Endothelial cell of umbilical vein (primary cell): ENCODE data around the gene PDZD4. TPM values are rescaled to one million over a fixed set of nuclear protein-coding genes. Genes with fewer than 3 reads are reported as not detected.

ENCODE experiments used
- BruUV-seq: library from RNA; stranded (reverse); fragments of 400-500 nt; replicated peaks from 2 replicates; lab custom pipeline; 2021; lab: Mats Ljungman, UMichigan
- CTCF ChIA-PET: fragments of 300-600, 350-600 bp; sonication (Branson Sonifier 250); formaldehyde crosslinking; loops from one replicate; lab custom pipeline; 2021; ENCODE audit warnings: antibody characterized with exemption, inconsistent platforms; lab: Charles Lee
- POLR2A ChIA-PET: fragments of 300-600, 350-600 bp; sonication (Branson Sonifier 250); formaldehyde crosslinking; loops from one replicate; lab custom pipeline; 2021; ENCODE audit warnings: antibody characterized with exemption, inconsistent platforms; lab: Charles Lee
- DNase-seq: peaks from one replicate; pipeline ENCODE4 v3.0.0-alpha.2; 2011; ENCODE audit warnings: low read depth, low spot score
- FAIRE-seq: peaks from 2 replicates; lab custom pipeline; 2011; peaks lifted over from hg19 to GRCh38; lab: Jason Lieb, UNC
- H2AFZ ChIP-seq: 2 replicates; pipeline ENCODE4 v1.6.0; 2012; ENCODE audit warnings: low read depth, low read length, control low read depth, inconsistent platforms
- H3K27ac ChIP-seq: 2 replicates; pipeline ENCODE4 v1.5.1; 2011; ENCODE audit warnings: low read depth, mild to moderate bottlenecking, control low read depth, low read length, moderate library complexity; ENCODE audit not compliant: insufficient read depth
- H3K27me3 ChIP-seq, 2 experiments: 2 replicates each; pipeline versions ENCODE4 v1.6.0 to v1.6.1; 2011; ENCODE audit warnings: low read length in 2 of 2, mixed read lengths in 1 of 2; ENCODE audit not compliant: control insufficient read depth in 2 of 2, insufficient read depth in 2 of 2
- H3K36me3 ChIP-seq, 2 experiments: 2 replicates in 1 of 2; 3 replicates in 1 of 2; pipeline ENCODE4 v1.5.1; 2011; ENCODE audit warnings: low read length in 2 of 2, mild to moderate bottlenecking in 1 of 2, moderate library complexity in 1 of 2; ENCODE audit not compliant: control insufficient read depth in 2 of 2, insufficient read depth in 2 of 2; ENCODE audit errors: extremely low read depth in 1 of 2
- H3K4me1 ChIP-seq: 3 replicates; pipeline ENCODE4 v1.5.1; 2011; ENCODE audit warnings: mild to moderate bottlenecking, low read length; ENCODE audit not compliant: control insufficient read depth, insufficient read depth; ENCODE audit errors: extremely low read depth
- H3K4me2 ChIP-seq: 2 replicates; pipeline ENCODE4 v1.6.1; 2011; ENCODE audit warnings: low read length, control low read depth, mixed read lengths; ENCODE audit not compliant: insufficient read depth
- H3K4me3 ChIP-seq, 3 experiments: fragments of 200-600 bp in 1 of 3; sonication (generic), shearing (Covaris generic) in 1 of 3; replicated peaks in 1 of 3; 2 replicates each; pipeline ENCODE4 v1.5.1; 2011 to 2016; ENCODE audit warnings: control low read depth in 3 of 3, low read length in 3 of 3, mild to moderate bottlenecking in 2 of 3, inconsistent platforms in 1 of 3, low read depth in 1 of 3, moderate library complexity in 1 of 3; ENCODE audit not compliant: insufficient read depth in 1 of 3
- H3K79me2 ChIP-seq: 2 replicates; pipeline ENCODE4 v1.6.0; 2012; ENCODE audit warnings: low read length, inconsistent platforms; ENCODE audit not compliant: control insufficient read depth, insufficient read depth
- H3K9ac ChIP-seq: replicated peaks from 2 replicates; pipeline ENCODE3; 2011; ENCODE audit warnings: low read length, control low read depth; ENCODE audit not compliant: insufficient read depth; ENCODE audit errors: extremely low read depth
- H3K9me1 ChIP-seq: replicated peaks from 3 replicates; pipeline ENCODE4 v1.6.0; 2011; ENCODE audit warnings: mild to moderate bottlenecking, low read length; ENCODE audit not compliant: control insufficient read depth, insufficient read depth; ENCODE audit errors: extremely low read depth
- H3K9me3 ChIP-seq: replicated peaks from 2 replicates; pipeline ENCODE4 v1.5.1; 2012; ENCODE audit warnings: low read length, inconsistent platforms; ENCODE audit not compliant: control insufficient read depth, insufficient read depth
- H4K20me1 ChIP-seq: replicated peaks from 2 replicates; pipeline ENCODE3; 2011; ENCODE audit warnings: mild to moderate bottlenecking, low read length; ENCODE audit not compliant: control insufficient read depth, insufficient read depth; ENCODE audit errors: extremely low read depth
- EZH2 ChIP-seq: IDR thresholded peaks from 2 replicates; pipeline ENCODE4 v1.6.1; 2012; ENCODE audit warnings: borderline replicate concordance, low read depth, mild to moderate bottlenecking, moderate library complexity, low read length, inconsistent platforms; ENCODE audit not compliant: severe bottlenecking
- FOS ChIP-seq: IDR thresholded peaks from 2 replicates; pipeline ENCODE4 v1.6.1; 2011; ENCODE audit warnings: mild to moderate bottlenecking, low read length, moderate library complexity, borderline replicate concordance; ENCODE audit not compliant: insufficient read depth
- GATA2 ChIP-seq: IDR thresholded peaks from 2 replicates; pipeline ENCODE4 v1.7.0; 2011; ENCODE audit warnings: low read depth, mild to moderate bottlenecking, moderate library complexity, mixed read lengths, low read length; ENCODE audit not compliant: insufficient read length, insufficient read depth
- JUN ChIP-seq: IDR thresholded peaks from 2 replicates; pipeline ENCODE4 v1.6.1; 2011; ENCODE audit warnings: borderline replicate concordance, low read depth; ENCODE audit not compliant: insufficient read length, insufficient read depth
- MYC ChIP-seq: IDR thresholded peaks from one replicate; pipeline ENCODE4 v1.6.1; 2011; ENCODE audit warnings: mild to moderate bottlenecking, low read depth, low read length
- POLR2A ChIP-seq: IDR thresholded peaks from 2 replicates; pipeline ENCODE4 v1.6.1; 2012; ENCODE audit warnings: low read depth, mild to moderate bottlenecking, control low read depth, low read length
- POLR2AphosphoS5 ChIP-seq: IDR thresholded peaks from 2 replicates; pipeline ENCODE4 v1.6.1; 2012; ENCODE audit warnings: low read depth, mild to moderate bottlenecking, control low read depth, low read length, moderate library complexity; ENCODE audit not compliant: insufficient read depth
- dilution Hi-C: fragments of 300-500 bp; cut with MboI; formaldehyde crosslinking; loops from one replicate; pipeline ENCODE4 v1.15.0; 2019; ENCODE audit warnings: low sequenced_read_pairs; ENCODE audit not compliant: extremely low pct_ligation_motif_present
- intact Hi-C: fragments of 100-400 bp; cut with micrococcal nuclease; formaldehyde crosslinking; loops from one replicate; pipeline ENCODE4 v1.10.0; 2022
- polyA plus RNA-seq, 4 experiments: library from polyadenylated mRNA; depleted of rRNA in 3 of 4; stranded (reverse) in 3 of 4; unstranded in 1 of 4; fragments of >200 nt; gene quantifications; 2 replicates each; pipeline versions ENCODE4 v1.2.1 to v1.2.3, GENCODE V29; 2011 to 2012; ENCODE audit warnings: missing spikeins in 1 of 4
- total RNA-seq: library from RNA; stranded (reverse); gene quantifications from 2 replicates; pipeline ENCODE4 v1.2.3, GENCODE V29; 2021
- TF ChIP-seq, protein P1 (sequence below), 2 donors: IDR thresholded peaks; 1 replicate in 1 of 2; 2 replicates in 1 of 2; pipeline ENCODE4 v1.5.1; 2011; ENCODE audit warnings: low read length in 2 of 2, mild to moderate bottlenecking in 2 of 2, moderate library complexity in 2 of 2, control low read depth in 1 of 2, inconsistent platforms in 1 of 2, low read depth in 1 of 2; ENCODE audit not compliant: insufficient read depth in 1 of 2; ENCODE audit errors: extremely low read depth in 1 of 2
- TF ChIP-seq, protein P2 (sequence below): IDR thresholded peaks from 2 replicates; pipeline ENCODE4 v1.6.1; 2011; ENCODE audit not compliant: insufficient read depth, insufficient read length

The PDZD4 gene
- total and polyA plus RNA-seq, 2 donors (not counting 3 experiments of a cell fraction or from before 2014, with no cell fraction given) = 0.07 to 0.09 TPM

DNA sequence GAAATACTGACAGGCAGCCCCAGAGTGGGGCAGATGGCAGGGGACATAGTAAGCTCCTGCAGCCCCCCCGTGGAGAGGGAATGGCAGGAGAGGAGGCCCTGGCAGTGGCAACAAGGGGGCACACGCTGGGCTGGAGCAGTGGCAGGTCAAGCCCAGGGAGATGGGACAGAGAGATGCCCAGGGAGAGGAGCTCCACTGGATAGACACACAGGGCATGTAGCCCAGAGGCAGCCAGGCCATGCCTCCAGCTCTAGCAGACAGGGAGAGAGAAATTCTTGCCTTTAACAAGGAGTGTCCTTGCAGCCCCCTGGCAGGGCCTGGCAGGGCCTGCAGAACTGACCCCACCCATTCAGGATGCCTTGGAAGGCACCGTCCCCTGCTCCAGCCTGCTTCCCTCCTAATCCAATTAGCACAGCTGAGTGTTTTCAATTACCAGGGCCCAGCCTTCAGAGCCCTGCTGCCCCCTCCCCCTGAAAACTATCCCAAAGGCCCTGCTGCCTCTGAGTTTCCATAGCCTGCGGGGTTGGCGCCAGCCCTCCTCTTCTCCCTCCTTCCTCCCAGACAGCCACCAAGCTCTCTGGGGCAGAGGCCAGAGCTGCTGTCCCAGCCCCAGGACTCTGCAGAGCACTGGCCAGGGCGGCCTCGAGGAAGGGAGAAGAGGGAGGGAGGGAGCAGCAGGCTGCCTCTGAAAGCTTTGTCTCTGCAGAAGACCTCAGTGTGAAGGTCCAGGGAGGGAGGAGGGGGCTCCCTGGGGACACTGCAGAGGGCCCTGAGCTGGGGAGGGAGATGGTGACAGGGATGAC, 43.1 kb upstream of the PDZD4 start:
- Histone ChIP-seq H3K9me1 (no peaks in the 10 kb centered on the region), H3K9ac (no peak overlapping the region), H3K4me1 (no peaks in the 10 kb centered on the region), H3K27me3 (no peaks in the 10 kb centered on the region), H4K20me1 (no peaks in the 10 kb centered on the region), H2AFZ (no peak overlapping the region), H3K79me2 (no peaks in the 10 kb centered on the region), H3K27ac (no peak overlapping the region), H3K36me3 (no peaks in the 10 kb centered on the region), H3K4me2 (no peak overlapping the region), H3K9me3 (no peaks in the 10 kb centered on the region), H3K4me3 (no peak overlapping the region)
- no peak for TF ChIP-seq GATA2
- TF ChIP-seq EZH2 = no peak
- TF ChIP-seq, protein P1, sequence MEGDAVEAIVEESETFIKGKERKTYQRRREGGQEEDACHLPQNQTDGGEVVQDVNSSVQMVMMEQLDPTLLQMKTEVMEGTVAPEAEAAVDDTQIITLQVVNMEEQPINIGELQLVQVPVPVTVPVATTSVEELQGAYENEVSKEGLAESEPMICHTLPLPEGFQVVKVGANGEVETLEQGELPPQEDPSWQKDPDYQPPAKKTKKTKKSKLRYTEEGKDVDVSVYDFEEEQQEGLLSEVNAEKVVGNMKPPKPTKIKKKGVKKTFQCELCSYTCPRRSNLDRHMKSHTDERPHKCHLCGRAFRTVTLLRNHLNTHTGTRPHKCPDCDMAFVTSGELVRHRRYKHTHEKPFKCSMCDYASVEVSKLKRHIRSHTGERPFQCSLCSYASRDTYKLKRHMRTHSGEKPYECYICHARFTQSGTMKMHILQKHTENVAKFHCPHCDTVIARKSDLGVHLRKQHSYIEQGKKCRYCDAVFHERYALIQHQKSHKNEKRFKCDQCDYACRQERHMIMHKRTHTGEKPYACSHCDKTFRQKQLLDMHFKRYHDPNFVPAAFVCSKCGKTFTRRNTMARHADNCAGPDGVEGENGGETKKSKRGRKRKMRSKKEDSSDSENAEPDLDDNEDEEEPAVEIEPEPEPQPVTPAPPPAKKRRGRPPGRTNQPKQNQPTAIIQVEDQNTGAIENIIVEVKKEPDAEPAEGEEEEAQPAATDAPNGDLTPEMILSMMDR (IDR thresholded peaks at IDR 0.05; ENCODE audit: extremely low read depth in 1 of 2, insufficient read depth in 1 of 2, low read depth in 1 of 2, low read length in 2 of 2) = no peak
- no peak for TF ChIP-seq JUN
- no peak for TF ChIP-seq POLR2A
- TF ChIP-seq, protein P2, sequence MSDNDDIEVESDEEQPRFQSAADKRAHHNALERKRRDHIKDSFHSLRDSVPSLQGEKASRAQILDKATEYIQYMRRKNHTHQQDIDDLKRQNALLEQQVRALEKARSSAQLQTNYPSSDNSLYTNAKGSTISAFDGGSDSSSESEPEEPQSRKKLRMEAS = no peak
- TF ChIP-seq FOS = no peak
- TF ChIP-seq MYC = no peak
- TF ChIP-seq POLR2AphosphoS5 = no peak
- CTCF ChIA-PET = no interaction called here
- BruUV-seq = no TSS peak
- POLR2A ChIA-PET = no interaction called here
- FAIRE-seq (no peak), DNase-seq (no peak)
- dilution Hi-C loops (no loop called here), intact Hi-C loops (loop anchor here (10.0 kb wide), 1 partner anchor 79 kb away; the partner anchor contains the start of genes IDH3G and SSR4)
